GM21423 (cell line): ENCODE data around the gene ADAMTS2.

Source experiments
- ATAC-seq: cut with Tn5 transposase; IDR thresholded peaks from one replicate; pipeline ENCODE4 v1.9.1; 2021; ENCODE audit warnings: mild to moderate bottlenecking, moderate library complexity; ENCODE audit not compliant: unreplicated experiment

ADAMTS2 gene

DNA sequence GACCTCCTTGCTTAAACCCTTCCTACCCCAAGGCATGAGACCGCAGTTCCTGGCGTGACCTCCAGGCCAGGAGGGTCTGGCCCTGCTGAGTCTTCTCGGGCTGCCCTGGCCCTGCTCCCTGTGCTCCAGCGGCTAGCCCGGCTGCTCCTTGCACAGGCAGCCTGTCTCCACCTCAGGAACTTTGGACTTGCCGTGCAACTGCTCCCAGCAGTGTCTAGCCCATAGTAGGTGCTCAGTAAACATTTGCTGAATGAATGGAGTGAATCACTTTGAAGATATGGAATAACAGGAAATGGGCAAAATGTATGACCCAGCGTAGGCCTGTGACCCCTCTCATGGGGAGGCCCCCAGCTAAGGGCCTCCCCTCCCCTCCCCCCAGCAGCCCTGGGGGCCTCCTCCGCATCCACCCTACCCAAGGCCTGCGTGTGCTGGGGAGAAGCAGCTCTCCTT lies 158.0 kb downstream of the ADAMTS2 start:
- ATAC-seq: no peak

- no peak for ATAC-seq
Observed at GRCh38 chr5:179186801-179187200, 158.5 kb downstream of the ADAMTS2 start.

- ATAC-seq: no peak
Observed at GRCh38 chr5:179185941-179186411, 159.3 kb downstream of the ADAMTS2 start.

- ATAC-seq: no peak
Observed at GRCh38 chr5:179185256-179185940, 159.9 kb downstream of the ADAMTS2 start.

DNA sequence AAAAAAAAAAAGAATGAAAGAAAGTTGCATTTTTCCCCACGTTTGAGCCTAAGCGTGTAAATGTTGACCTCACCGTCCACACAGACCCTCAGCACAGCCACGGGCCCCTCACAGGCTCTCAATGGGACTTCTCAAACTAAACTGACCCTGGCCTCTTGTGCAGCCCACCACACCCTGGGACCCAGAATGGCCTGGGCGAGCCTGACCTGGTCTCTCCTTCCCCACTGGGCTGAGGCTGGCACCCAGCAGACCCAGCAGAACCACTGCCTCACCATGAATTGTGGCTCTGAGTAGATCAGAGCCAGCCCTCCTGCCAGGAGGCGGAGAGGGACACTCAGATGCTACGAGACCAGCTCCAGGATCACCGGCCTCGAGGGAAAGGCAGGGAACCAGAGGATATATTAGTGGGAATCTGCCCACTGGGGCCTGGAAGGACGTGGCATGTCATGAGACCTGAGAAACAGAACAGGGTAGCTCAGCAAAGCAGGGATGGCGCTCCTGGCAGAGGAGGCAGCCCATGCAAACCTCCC lies 160.7 kb downstream of the ADAMTS2 start:
- ATAC-seq: no peak

GRCh38 chr5:179183481-179183880 lies 161.8 kb downstream of the ADAMTS2 start:
- no peak for ATAC-seq

DNA sequence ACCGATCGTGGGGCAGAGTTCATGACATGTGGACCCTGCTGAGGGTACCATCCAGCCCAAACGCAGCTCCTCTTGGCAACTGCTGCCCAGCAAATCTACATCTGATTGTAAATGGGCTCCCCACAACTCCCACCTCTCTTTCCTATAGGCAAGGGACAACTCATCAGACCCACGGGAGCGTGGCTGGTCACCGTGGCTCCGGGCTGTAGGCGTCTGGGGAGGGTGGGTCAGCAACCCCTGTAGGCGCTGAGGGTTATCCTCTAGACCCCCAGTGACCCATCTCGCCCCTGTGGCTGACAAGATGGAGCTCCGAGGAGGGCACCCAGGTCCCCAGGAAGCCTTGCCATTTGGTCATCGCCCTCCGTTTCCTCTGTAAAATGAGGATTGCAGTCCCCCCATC lies 162.7 kb downstream of the ADAMTS2 start:
- ATAC-seq: no peak

GRCh38 chr5:179181988-179182387 lies 163.3 kb downstream of the ADAMTS2 start:
- ATAC-seq: no peak

- ATAC-seq: no peak
Observed at GRCh38 chr5:179180921-179181645, 164.2 kb downstream of the ADAMTS2 start.

GRCh38 chr5:179180061-179180610 lies 165.1 kb downstream of the ADAMTS2 start:
- ATAC-seq: no peak

GRCh38 chr5:179177711-179178575 lies 167.3 kb downstream of the ADAMTS2 start:
- no peak for ATAC-seq

DNA sequence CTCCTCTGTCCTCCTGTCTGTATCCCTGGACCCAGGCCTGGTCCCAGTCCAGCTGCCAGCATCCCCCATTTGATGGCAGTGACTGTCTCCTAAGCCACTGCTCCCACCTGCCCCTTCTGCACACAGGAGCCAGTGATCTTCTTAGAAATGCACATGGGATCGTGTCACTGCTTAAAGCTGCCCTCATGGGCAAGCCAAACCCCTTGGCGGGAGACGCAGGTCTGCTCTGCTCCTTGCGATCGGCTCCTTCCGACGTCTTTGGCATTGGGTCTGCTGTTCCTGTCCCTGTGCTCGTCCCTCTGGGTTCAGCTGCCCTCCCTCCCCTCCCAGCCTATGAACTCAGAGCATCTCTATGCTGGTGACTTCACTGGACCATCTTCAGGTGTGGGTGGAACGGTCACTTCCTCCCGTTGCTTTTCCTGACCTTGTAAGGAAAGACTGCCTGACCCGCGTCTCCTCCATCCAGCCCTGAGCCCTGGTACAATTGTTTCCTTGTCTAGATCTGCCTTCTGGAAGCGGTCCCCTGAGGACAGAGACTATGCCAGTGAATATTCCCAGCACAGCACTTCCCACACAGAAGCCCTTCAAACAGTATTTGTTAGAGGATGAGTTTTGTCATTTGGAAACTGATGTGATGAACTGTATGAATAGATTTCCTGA lies 168.6 kb downstream of the ADAMTS2 start:
- no peak for ATAC-seq

DNA sequence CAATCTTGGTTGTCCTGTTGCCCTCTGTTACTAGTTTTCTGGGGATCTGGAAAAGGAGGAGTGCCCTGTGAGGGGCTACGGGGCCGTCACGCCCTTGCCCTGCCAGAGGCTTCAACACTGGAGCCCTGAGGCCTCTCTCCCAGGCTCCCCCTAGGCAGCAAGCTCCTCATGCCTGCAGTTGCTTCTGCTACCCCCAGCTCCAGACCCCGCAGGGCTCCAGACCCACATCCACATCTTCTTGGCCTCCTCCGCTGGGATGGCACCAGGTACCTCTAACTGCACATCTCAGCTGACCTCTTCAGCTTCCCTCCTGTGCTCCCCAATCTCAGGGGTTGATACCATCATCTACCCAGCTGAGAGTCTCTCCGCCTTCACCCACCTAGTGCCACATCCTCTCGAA lies 169.1 kb downstream of the ADAMTS2 start:
- no peak for ATAC-seq

DNA sequence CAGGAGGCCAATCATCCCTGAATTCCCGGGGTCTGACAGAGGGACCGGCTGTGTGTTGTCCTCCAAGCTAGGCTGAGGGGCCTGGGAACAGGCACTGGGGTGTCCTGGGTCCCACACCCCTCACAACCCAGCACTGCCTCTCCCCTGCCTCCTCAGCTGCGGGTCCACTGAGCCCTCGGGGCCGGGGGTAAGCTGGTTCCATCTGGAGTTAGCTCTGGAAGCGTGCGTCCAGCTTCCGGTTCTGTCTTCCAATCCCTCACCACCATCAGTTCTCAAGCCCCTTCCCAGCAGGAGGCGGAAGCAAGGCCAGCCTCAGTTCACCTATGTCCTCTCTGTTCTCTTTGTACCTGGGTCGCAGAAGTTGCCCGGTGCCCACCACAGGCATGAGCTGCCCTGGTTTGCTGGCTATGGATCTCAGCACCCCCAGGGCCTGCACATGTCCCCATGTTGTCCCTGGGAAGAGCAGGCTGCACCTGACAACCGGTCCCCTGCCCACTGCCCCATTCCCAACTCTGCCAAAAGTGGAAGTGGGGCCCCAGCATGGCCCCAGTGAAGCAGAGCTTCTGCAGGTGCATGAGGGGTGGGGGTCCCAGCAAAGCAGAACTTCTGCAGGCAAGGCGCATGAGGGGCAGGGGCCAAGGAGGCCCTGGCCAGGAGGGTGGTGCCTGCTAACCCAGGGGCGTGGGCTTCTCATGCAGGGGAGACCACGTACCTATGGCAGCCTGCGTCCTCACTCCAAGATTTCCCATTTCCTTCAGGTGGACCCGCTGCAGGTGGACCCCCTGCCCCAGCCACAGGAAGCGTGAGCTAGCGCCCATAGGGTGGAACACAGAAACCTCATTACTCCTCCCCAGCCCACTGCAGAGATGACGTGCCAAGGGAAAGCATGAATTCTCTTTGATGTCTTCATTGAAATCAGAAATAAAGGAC lies 173.2 kb downstream of the ADAMTS2 start:
- no peak for ATAC-seq

- no peak for ATAC-seq
Observed at GRCh38 chr5:179171251-179171815, 173.9 kb downstream of the ADAMTS2 start.

GRCh38 chr5:179170606-179171005 lies 174.7 kb downstream of the ADAMTS2 start:
- no peak for ATAC-seq

GRCh38 chr5:179169836-179170235 lies 175.4 kb downstream of the ADAMTS2 start:
- ATAC-seq: no peak

GRCh38 chr5:179168664-179169063 lies 176.6 kb downstream of the ADAMTS2 start:
- ATAC-seq: no peak
